Measurements from ENCODE around the gene FAS.

Gene FAS

DNA sequence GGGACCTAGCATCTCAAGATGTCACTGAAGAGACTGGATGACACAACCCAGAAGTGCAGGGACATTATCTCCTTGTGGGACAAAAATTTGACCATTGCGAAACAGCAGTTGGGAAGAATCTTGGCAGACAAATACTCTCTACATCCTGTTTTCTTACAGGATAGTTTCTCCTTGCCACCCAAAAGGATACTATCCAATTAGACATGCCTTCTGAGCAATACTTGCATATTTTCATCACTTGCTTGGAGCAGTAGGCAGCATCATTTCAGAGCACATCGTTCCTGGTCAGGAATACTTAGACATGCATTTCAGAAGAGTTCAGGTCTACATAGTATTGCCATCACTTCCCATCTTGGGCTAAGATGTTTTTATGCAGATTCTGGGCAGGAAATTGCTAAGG is 56.8 kb downstream of the FAS start:
- Histone ChIP-seq H3K9ac (ENCODE audit: low read length) (no peak overlapping the region), H3K9me3 (ENCODE audit: insufficient read depth, low read length) (no peaks in the 10 kb centered on the region), H3K36me3 (replicated peaks; ENCODE audit: low read depth, low read length) (no peaks in the 10 kb centered on the region), H3K4me2 (ENCODE audit: low read length) (no peak overlapping the region), H3K4me1 (ENCODE audit: low read length) (no peaks in the 10 kb centered on the region), H3K4me3 (ENCODE audit: low read length) (no peak overlapping the region), H3K79me2 (ENCODE audit: low read length) (no peaks in the 10 kb centered on the region), H3K27me3 (ENCODE audit: low read depth, low read length) (no peaks in the 10 kb centered on the region), H2AFZ (ENCODE audit: low read depth, low read length) (no peak overlapping the region), H4K20me1 (ENCODE audit: insufficient read depth, low read length) (no peaks in the 10 kb centered on the region), H3K27ac (ENCODE audit: low read length) (no peak overlapping the region)
- no peak for TF ChIP-seq CTCF (IDR thresholded peaks at IDR 0.05; ENCODE audit: low read depth, low read length)

GRCh38 chr10:89051593-89051992 is 61.0 kb downstream of the FAS start:
- no peak overlapping the region for H3K4me2 ChIP-seq (ENCODE audit: low read length)
- no peak for TF ChIP-seq CTCF (IDR thresholded peaks at IDR 0.05; ENCODE audit: low read depth, low read length)
- TF ChIP-seq EZH2phosphoT487 (IDR thresholded peaks at IDR 0.05; ENCODE audit: low read depth): no peak

DNA sequence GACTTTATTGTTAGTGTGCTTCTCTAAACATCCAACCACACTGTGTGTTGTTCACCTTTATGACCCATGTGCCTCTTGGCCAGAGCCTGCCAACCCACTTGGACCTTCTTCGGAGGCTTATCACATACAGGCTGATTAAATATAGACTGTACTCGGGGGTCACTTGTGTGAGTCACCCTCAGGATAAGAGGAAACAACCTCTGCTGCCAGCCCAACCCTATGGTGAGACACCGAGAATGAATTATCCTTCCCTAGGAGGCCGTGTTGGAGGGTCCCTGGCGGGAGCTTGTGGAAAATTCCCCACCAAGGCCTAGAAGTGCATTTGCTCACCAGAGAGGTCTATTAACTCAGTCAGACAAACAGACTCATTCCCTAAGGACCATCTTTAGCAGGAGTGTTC is 63.0 kb downstream of the FAS start:
- no peak overlapping the region for H3K27ac ChIP-seq (ENCODE audit: low read length)
- H3K4me2 ChIP-seq (ENCODE audit: low read length): no peak overlapping the region
- H3K79me2 ChIP-seq (ENCODE audit: low read length): no peaks in the 10 kb centered on the region
- H3K27me3 ChIP-seq (ENCODE audit: low read depth, low read length): no peaks in the 10 kb centered on the region
- H4K20me1 ChIP-seq (ENCODE audit: insufficient read depth, low read length): no peaks in the 10 kb centered on the region
- no peak overlapping the region for H3K4me3 ChIP-seq (ENCODE audit: low read length)
- no peaks in the 10 kb centered on the region for H3K4me1 ChIP-seq (ENCODE audit: low read length)
- no peaks in the 10 kb centered on the region for H3K36me3 ChIP-seq (replicated peaks; ENCODE audit: low read depth, low read length)
- no peak overlapping the region for H3K9ac ChIP-seq (ENCODE audit: low read length)
- no peaks in the 10 kb centered on the region for H3K9me3 ChIP-seq (ENCODE audit: insufficient read depth, low read length)
- no peak for TF ChIP-seq CTCF (IDR thresholded peaks at IDR 0.05; ENCODE audit: low read depth, low read length)
- TF ChIP-seq EZH2phosphoT487 (IDR thresholded peaks at IDR 0.05; ENCODE audit: low read depth): no peak
- H2AFZ ChIP-seq (ENCODE audit: low read depth, low read length): no peak overlapping the region

More at GRCh38 chr10:89051593-89051992, 61.0 kb downstream of the FAS start:
- H3K27ac ChIP-seq (ENCODE audit: low read length): no peak overlapping the region
- no peak overlapping the region for H3K9ac ChIP-seq (ENCODE audit: low read length)
- no peak overlapping the region for H3K4me3 ChIP-seq (ENCODE audit: low read length)
- H3K4me1 ChIP-seq (ENCODE audit: low read length): no peaks in the 10 kb centered on the region
- H3K27me3 ChIP-seq (ENCODE audit: low read depth, low read length): no peaks in the 10 kb centered on the region
- H3K36me3 ChIP-seq (replicated peaks; ENCODE audit: low read depth, low read length): no peaks in the 10 kb centered on the region
- H3K9me3 ChIP-seq (ENCODE audit: insufficient read depth, low read length): no peaks in the 10 kb centered on the region
- no peak overlapping the region for H2AFZ ChIP-seq (ENCODE audit: low read depth, low read length)
- no peaks in the 10 kb centered on the region for H4K20me1 ChIP-seq (ENCODE audit: insufficient read depth, low read length)
- H3K79me2 ChIP-seq (ENCODE audit: low read length): no peaks in the 10 kb centered on the region

DNA sequence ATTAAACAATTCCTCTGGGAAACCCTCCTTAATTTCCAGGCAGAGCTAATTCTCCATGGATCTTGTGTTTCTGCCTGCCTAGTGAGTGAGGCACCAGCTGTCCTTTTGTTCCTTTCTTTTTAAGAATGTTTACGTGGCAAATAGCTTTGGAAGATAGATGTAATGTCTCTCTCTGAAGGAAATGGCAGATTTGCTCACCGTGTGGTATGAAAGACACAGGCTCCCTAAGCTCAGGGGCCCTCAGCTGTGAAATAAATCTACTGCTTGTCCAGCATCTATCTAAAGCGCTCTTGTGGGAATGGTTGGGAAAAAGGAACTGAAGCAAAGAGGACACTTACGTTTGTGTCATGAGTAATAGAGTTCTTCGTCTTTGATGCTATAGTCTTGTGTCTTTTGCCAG is 64.6 kb downstream of the FAS start:
- H3K4me3 ChIP-seq (ENCODE audit: low read length): no peak overlapping the region
- TF ChIP-seq CTCF (IDR thresholded peaks at IDR 0.05; ENCODE audit: low read depth, low read length) (no peak), EZH2phosphoT487 (IDR thresholded peaks at IDR 0.05; ENCODE audit: low read depth) (no peak)
- H3K4me1 ChIP-seq (ENCODE audit: low read length): no peaks in the 10 kb centered on the region
- H3K36me3 ChIP-seq (replicated peaks; ENCODE audit: low read depth, low read length): no peaks in the 10 kb centered on the region
- no peaks in the 10 kb centered on the region for H4K20me1 ChIP-seq (ENCODE audit: insufficient read depth, low read length)
- H3K27me3 ChIP-seq (ENCODE audit: low read depth, low read length): no peaks in the 10 kb centered on the region
- no peak overlapping the region for H2AFZ ChIP-seq (ENCODE audit: low read depth, low read length)
- H3K4me2 ChIP-seq (ENCODE audit: low read length): no peak overlapping the region
- no peaks in the 10 kb centered on the region for H3K9me3 ChIP-seq (ENCODE audit: insufficient read depth, low read length)
- no peak overlapping the region for H3K27ac ChIP-seq (ENCODE audit: low read length)
- H3K9ac ChIP-seq (ENCODE audit: low read length): no peak overlapping the region
- no peaks in the 10 kb centered on the region for H3K79me2 ChIP-seq (ENCODE audit: low read length)
